Stimulated activated naive CD8-positive, alpha-beta T cell treated with anti-CD3 and anti-CD28 coated beads, Interleukin-15, Interleukin-2, amounts not matched to agents 100 ng/mL and 50 ng/mL, for 24 hours (primary cell): ENCODE measurements around the gene RER1.

Experiments
- H3K27ac Mint-ChIP-seq: one replicate; pipeline ENCODE4 v1.8.0; 2021; ENCODE audit warnings: mild to moderate bottlenecking, mixed read lengths
- H3K27me3 Mint-ChIP-seq: one replicate; pipeline ENCODE4 v1.8.0; 2021; ENCODE audit warnings: mixed read lengths
- H3K36me3 Mint-ChIP-seq: one replicate; pipeline ENCODE4 v1.8.0; 2021; ENCODE audit warnings: low read depth, mixed read lengths
- H3K4me1 Mint-ChIP-seq: one replicate; pipeline ENCODE4 v1.8.0; 2021; ENCODE audit warnings: low read depth, mixed read lengths
- H3K4me3 Mint-ChIP-seq: one replicate; pipeline ENCODE4 v1.8.0; 2021; ENCODE audit warnings: mild to moderate bottlenecking, mixed read lengths
- H3K9me3 Mint-ChIP-seq: one replicate; pipeline ENCODE4 v1.8.0; 2021; ENCODE audit warnings: mixed read lengths

The RER1 gene

DNA sequence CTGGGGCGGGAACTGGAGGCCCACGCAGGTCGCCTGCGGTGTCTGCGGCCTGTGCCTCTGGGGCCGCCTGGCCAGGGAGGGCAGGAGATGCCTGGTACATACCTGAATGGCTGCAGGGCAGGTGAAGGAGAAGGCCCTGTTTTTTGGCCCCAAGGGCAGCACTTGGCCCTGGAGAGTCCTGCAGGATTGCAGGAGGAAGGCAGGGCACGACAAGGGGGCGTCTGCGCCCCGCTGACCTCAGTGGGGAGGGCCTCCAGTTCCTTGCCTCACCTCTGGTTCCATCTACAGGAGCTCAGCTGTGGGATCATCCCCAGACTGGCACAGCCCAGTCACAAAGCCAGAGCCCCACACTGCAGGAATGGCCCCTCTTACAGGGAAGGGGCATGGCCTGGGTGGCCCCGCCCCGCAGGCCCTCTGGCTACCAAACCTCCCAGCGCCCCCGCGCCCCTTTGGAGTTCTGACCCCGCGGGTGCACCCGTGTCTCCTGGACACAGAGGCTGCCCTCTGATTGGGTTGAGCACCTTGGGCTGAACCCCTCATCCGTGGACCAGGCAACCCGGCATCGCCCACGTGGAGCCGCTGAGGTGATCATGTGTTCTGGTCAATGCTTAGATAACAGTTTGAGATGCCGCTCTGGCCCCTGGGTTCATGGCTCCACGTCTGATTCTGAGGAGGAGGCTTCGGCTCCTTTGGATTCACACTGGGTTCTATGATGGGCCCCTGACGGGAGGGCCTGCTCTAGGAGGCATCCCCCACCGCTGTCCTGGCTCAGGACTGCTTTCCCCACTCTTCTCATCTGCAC, 22.1 kb downstream of the RER1 start:
- Mint-ChIP-seq H3K36me3 (peaks cover 16% of the 10 kb centered on the region), H3K9me3 (no peaks in the 10 kb centered on the region), H3K4me3 (peak overlapping the region; percentile 82), H3K27ac (peak overlapping the region; percentile 89), H3K27me3 (no peaks in the 10 kb centered on the region), H3K4me1 (peaks cover 42% of the 10 kb centered on the region)

GRCh38 chr1:2414297-2414958, 22.8 kb downstream of the RER1 start:
- Mint-ChIP-seq H3K36me3 (peaks cover 10% of the 10 kb centered on the region), H3K27ac (peak overlapping the region; percentile 89), H3K4me1 (peaks cover 42% of the 10 kb centered on the region), H3K9me3 (no peaks in the 10 kb centered on the region), H3K4me3 (peak overlapping the region; percentile 82), H3K27me3 (no peaks in the 10 kb centered on the region)

DNA sequence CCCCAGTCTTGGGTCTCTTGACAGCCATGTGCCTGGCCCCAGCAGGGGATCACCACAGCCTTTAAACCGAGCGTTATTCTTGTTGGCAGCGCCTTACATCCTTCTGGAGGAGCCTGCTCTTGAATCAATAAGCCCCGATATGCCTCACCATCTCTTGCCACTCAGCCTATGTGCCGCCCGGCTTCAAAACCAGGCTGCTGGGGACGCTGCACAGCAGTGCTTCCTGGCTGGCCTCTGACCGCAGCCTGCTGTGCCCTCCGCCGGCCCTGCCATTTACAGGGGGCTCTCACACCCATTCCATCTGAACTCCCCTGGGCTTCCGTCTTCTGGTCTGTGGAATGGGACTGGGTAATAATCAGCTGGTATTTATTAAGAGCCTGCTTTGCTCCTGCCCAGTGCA, 23.7 kb downstream of the RER1 start:
- no peaks in the 10 kb centered on the region for H3K27me3 Mint-ChIP-seq
- no peaks in the 10 kb centered on the region for H3K9me3 Mint-ChIP-seq
- peaks cover 7% of the 10 kb centered on the region for H3K36me3 Mint-ChIP-seq
- H3K4me1 Mint-ChIP-seq: peaks cover 41% of the 10 kb centered on the region
- peak overlapping the region; percentile 78 for H3K4me3 Mint-ChIP-seq
- H3K27ac Mint-ChIP-seq: peak overlapping the region; percentile 80

- Mint-ChIP-seq H3K4me3 (peak overlapping the region; percentile 78), H3K27ac (peak overlapping the region; percentile 80), H3K36me3 (peaks cover 2% of the 10 kb centered on the region), H3K9me3 (no peaks in the 10 kb centered on the region), H3K27me3 (no peaks in the 10 kb centered on the region), H3K4me1 (peaks cover 37% of the 10 kb centered on the region)
Observed at GRCh38 chr1:2415801-2416208, 24.2 kb downstream of the RER1 start.

- Mint-ChIP-seq H3K27me3 (no peaks in the 10 kb centered on the region), H3K27ac (peak overlapping the region; percentile 70), H3K4me3 (peak overlapping the region; percentile 78), H3K36me3 (no peaks in the 10 kb centered on the region), H3K4me1 (peaks cover 32% of the 10 kb centered on the region), H3K9me3 (no peaks in the 10 kb centered on the region)
Observed at GRCh38 chr1:2416403-2416802, 24.8 kb downstream of the RER1 start.

GRCh38 chr1:2417083-2417832, 25.6 kb downstream of the RER1 start:
- Mint-ChIP-seq H3K9me3 (no peaks in the 10 kb centered on the region), H3K4me3 (peak overlapping the region; percentile 78), H3K27ac (no peak overlapping the region), H3K27me3 (no peaks in the 10 kb centered on the region), H3K36me3 (no peaks in the 10 kb centered on the region), H3K4me1 (peaks cover 32% of the 10 kb centered on the region)

DNA sequence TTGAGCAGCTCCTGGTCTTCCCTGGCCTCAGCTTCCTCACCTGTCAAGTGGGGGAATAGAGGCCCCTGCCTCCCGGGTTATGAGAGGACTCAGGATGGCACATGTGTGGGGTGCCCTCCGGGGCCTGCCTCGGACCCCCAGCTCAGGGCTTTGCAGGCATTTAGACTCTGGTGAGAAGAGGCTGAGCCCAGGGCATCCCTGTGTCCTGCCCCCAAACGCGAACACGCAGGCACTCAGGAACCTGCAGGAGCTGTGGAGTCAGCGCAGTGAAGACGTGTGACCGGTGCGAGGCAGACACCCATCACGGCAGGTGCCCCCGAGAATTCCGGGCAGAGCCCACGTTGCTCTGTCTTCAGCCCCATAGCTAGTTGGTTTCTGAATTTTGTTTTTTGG, 26.2 kb downstream of the RER1 start:
- no peaks in the 10 kb centered on the region for H3K27me3 Mint-ChIP-seq

GRCh38 chr1:2418791-2419320, 27.2 kb downstream of the RER1 start:
- no peak overlapping the region for H3K27ac Mint-ChIP-seq
- H3K4me1 Mint-ChIP-seq: peaks cover 28% of the 10 kb centered on the region
- no peak overlapping the region for H3K4me3 Mint-ChIP-seq
- H3K27me3 Mint-ChIP-seq: no peaks in the 10 kb centered on the region
- no peaks in the 10 kb centered on the region for H3K36me3 Mint-ChIP-seq
- no peaks in the 10 kb centered on the region for H3K9me3 Mint-ChIP-seq

More for the DNA sequence above, 26.2 kb downstream of the RER1 start:
- Mint-ChIP-seq H3K27ac (no peak overlapping the region), H3K4me3 (no peak overlapping the region), H3K4me1 (peaks cover 32% of the 10 kb centered on the region), H3K36me3 (no peaks in the 10 kb centered on the region), H3K9me3 (no peaks in the 10 kb centered on the region)

GRCh38 chr1:2419416-2419815, 27.8 kb downstream of the RER1 start:
- Mint-ChIP-seq H3K27ac (no peak overlapping the region), H3K27me3 (no peaks in the 10 kb centered on the region), H3K4me3 (no peak overlapping the region)

DNA sequence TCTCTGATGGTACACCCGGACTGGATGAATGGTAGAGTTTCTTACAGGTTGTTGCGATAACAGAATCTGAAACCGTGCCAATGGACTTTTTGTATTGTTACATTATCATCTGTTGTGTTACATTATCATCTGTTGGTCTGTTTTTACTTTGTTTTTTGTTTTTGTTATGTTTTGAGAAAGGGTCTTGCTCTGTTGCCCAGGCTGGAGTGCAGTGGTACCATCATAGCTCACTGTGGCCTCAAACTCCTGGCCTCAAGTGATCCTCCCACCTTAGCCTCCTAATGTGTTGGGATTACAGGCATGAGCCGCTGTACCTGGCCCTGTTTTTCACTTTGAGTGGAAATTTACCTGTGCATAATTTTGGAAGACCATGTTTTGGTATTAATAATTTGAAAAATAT, 30.9 kb downstream of the RER1 start:
- Mint-ChIP-seq H3K27ac (no peak overlapping the region), H3K27me3 (no peaks in the 10 kb centered on the region), H3K36me3 (no peaks in the 10 kb centered on the region), H3K9me3 (no peaks in the 10 kb centered on the region), H3K4me3 (no peak overlapping the region), H3K4me1 (no peaks in the 10 kb centered on the region)

More at GRCh38 chr1:2419416-2419815, 27.8 kb downstream of the RER1 start:
- H3K9me3 Mint-ChIP-seq: no peaks in the 10 kb centered on the region
- H3K36me3 Mint-ChIP-seq: no peaks in the 10 kb centered on the region
- H3K4me1 Mint-ChIP-seq: peaks cover 23% of the 10 kb centered on the region

GRCh38 chr1:2425892-2426291, 34.3 kb downstream of the RER1 start:
- Mint-ChIP-seq H3K27me3 (no peaks in the 10 kb centered on the region), H3K4me1 (no peaks in the 10 kb centered on the region), H3K4me3 (no peak overlapping the region), H3K36me3 (no peaks in the 10 kb centered on the region), H3K27ac (no peak overlapping the region), H3K9me3 (no peaks in the 10 kb centered on the region)

- H3K4me1 Mint-ChIP-seq: no peaks in the 10 kb centered on the region
- no peak overlapping the region for H3K4me3 Mint-ChIP-seq
- no peaks in the 10 kb centered on the region for H3K36me3 Mint-ChIP-seq
- no peak overlapping the region for H3K27ac Mint-ChIP-seq
- H3K27me3 Mint-ChIP-seq: no peaks in the 10 kb centered on the region
- no peaks in the 10 kb centered on the region for H3K9me3 Mint-ChIP-seq
Observed at GRCh38 chr1:2426540-2426939, 34.9 kb downstream of the RER1 start.

GRCh38 chr1:2427051-2427450, 35.4 kb downstream of the RER1 start:
- H3K9me3 Mint-ChIP-seq: no peaks in the 10 kb centered on the region
- no peaks in the 10 kb centered on the region for H3K27me3 Mint-ChIP-seq
- no peaks in the 10 kb centered on the region for H3K36me3 Mint-ChIP-seq
- H3K4me1 Mint-ChIP-seq: no peaks in the 10 kb centered on the region
- H3K27ac Mint-ChIP-seq: no peak overlapping the region
- no peak overlapping the region for H3K4me3 Mint-ChIP-seq

- H3K4me3 Mint-ChIP-seq: no peak overlapping the region
- H3K36me3 Mint-ChIP-seq: no peaks in the 10 kb centered on the region
- no peaks in the 10 kb centered on the region for H3K9me3 Mint-ChIP-seq
- H3K27me3 Mint-ChIP-seq: no peaks in the 10 kb centered on the region
- no peak overlapping the region for H3K27ac Mint-ChIP-seq
- H3K4me1 Mint-ChIP-seq: no peaks in the 10 kb centered on the region
Observed at GRCh38 chr1:2427976-2428375, 36.3 kb downstream of the RER1 start.

GRCh38 chr1:2428490-2428889, 36.8 kb downstream of the RER1 start:
- Mint-ChIP-seq H3K9me3 (no peaks in the 10 kb centered on the region), H3K27ac (no peak overlapping the region), H3K36me3 (no peaks in the 10 kb centered on the region), H3K4me1 (no peaks in the 10 kb centered on the region), H3K27me3 (no peaks in the 10 kb centered on the region), H3K4me3 (no peak overlapping the region)
